DND-41 (cell line): Measurements from ENCODE around the gene KLRC1.
"Not testable (repeated sequence)": the region's sequence is repeated elsewhere in the genome, so short reads cannot be mapped to it uniquely, and the experiment has no call there.

ENCODE experiments used
- EZH2 ChIP-seq: IDR thresholded peaks from 3 replicates; pipeline ENCODE4 v1.6.1; 2012; ENCODE audit warnings: borderline replicate concordance, low read depth, mild to moderate bottlenecking, moderate library complexity, low read length, inconsistent platforms; ENCODE audit not compliant: severe bottlenecking
- TF ChIP-seq, protein P1 (sequence below): IDR thresholded peaks from 2 replicates; pipeline ENCODE4 v1.5.1; 2012; ENCODE audit warnings: borderline replicate concordance, low read length, moderate library complexity, mild to moderate bottlenecking; ENCODE audit not compliant: poor library complexity, severe bottlenecking; ENCODE audit errors: extremely low read depth

DNA sequence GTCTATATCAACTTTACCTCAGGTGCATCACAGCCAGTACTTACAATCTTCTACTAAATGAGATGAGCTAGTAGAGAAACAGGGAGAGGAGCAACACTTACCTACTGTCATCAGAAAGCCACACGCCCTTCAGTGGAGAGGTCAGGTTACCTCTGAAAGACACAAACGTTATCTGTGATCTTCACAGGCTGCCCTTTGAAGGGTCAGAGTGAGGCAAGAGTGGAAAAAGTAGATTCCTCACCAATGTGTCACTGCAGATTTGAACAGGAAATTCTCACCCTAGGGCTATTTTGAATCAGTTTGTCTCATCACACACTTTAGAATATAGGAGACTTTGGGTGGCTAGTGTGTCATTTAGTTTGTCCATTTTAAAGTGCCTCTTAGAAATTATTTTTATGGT, 15.6 kb downstream of the KLRC1 start:
- TF ChIP-seq, protein P1, sequence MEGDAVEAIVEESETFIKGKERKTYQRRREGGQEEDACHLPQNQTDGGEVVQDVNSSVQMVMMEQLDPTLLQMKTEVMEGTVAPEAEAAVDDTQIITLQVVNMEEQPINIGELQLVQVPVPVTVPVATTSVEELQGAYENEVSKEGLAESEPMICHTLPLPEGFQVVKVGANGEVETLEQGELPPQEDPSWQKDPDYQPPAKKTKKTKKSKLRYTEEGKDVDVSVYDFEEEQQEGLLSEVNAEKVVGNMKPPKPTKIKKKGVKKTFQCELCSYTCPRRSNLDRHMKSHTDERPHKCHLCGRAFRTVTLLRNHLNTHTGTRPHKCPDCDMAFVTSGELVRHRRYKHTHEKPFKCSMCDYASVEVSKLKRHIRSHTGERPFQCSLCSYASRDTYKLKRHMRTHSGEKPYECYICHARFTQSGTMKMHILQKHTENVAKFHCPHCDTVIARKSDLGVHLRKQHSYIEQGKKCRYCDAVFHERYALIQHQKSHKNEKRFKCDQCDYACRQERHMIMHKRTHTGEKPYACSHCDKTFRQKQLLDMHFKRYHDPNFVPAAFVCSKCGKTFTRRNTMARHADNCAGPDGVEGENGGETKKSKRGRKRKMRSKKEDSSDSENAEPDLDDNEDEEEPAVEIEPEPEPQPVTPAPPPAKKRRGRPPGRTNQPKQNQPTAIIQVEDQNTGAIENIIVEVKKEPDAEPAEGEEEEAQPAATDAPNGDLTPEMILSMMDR, result not testable (repeated sequence)
- not testable (repeated sequence) for TF ChIP-seq EZH2
